SHP77 treated with DMSO at 0.1 percent for 48 hours (cell line): ENCODE results near the gene RYR1.
"Not testable (repeated sequence)": the region's sequence is repeated elsewhere in the genome, so short reads cannot be mapped to it uniquely, and the experiment has no call there.

ENCODE experiments used
- DNase-seq: peaks from one replicate; lab custom pipeline; 2025; lab: John Stamatoyannopoulos, UW

The RYR1 gene

GRCh38 chr19:38457690-38458405, 24.4 kb downstream of the RYR1 start:
- DNase-seq = no peak

- no peak for DNase-seq
Observed at GRCh38 chr19:38458991-38459390, 25.5 kb downstream of the RYR1 start.

- DNase-seq = no peak
Observed at GRCh38 chr19:38463365-38463764, 29.9 kb downstream of the RYR1 start.

- DNase-seq = no peak
Observed at GRCh38 chr19:38464421-38465082, 31.1 kb downstream of the RYR1 start.

- DNase-seq = no peak
Observed at GRCh38 chr19:38466050-38466449, 32.6 kb downstream of the RYR1 start.

- no peak for DNase-seq
Observed at GRCh38 chr19:38467541-38468525, 34.3 kb downstream of the RYR1 start.

- no peak for DNase-seq
Observed at GRCh38 chr19:38469151-38469550, 35.7 kb downstream of the RYR1 start.

GRCh38 chr19:38470788-38471480, 37.4 kb downstream of the RYR1 start:
- no peak for DNase-seq

GRCh38 chr19:38472725-38473124, 39.2 kb downstream of the RYR1 start:
- not testable (repeated sequence) for DNase-seq

- no peak for DNase-seq
Observed at GRCh38 chr19:38473201-38473600, 39.7 kb downstream of the RYR1 start.

- DNase-seq = no peak
Observed at GRCh38 chr19:38475176-38475575, 41.7 kb downstream of the RYR1 start.

GRCh38 chr19:38478273-38478971, 44.9 kb downstream of the RYR1 start:
- DNase-seq = no peak

- no peak for DNase-seq
Observed at GRCh38 chr19:38482496-38482895, 49.0 kb downstream of the RYR1 start.

GRCh38 chr19:38483016-38483630, 49.6 kb downstream of the RYR1 start:
- no peak for DNase-seq

GRCh38 chr19:38484747-38485146, 51.3 kb downstream of the RYR1 start:
- no peak for DNase-seq

GRCh38 chr19:38485541-38486285, 52.2 kb downstream of the RYR1 start:
- DNase-seq = no peak

GRCh38 chr19:38486731-38487336, 53.3 kb downstream of the RYR1 start:
- DNase-seq = no peak

GRCh38 chr19:38488096-38488495, 54.6 kb downstream of the RYR1 start:
- DNase-seq = no peak

GRCh38 chr19:38488776-38489481, 55.4 kb downstream of the RYR1 start:
- no peak for DNase-seq
